ENCODE results near the gene FHL2.

Gene FHL2

DNA sequence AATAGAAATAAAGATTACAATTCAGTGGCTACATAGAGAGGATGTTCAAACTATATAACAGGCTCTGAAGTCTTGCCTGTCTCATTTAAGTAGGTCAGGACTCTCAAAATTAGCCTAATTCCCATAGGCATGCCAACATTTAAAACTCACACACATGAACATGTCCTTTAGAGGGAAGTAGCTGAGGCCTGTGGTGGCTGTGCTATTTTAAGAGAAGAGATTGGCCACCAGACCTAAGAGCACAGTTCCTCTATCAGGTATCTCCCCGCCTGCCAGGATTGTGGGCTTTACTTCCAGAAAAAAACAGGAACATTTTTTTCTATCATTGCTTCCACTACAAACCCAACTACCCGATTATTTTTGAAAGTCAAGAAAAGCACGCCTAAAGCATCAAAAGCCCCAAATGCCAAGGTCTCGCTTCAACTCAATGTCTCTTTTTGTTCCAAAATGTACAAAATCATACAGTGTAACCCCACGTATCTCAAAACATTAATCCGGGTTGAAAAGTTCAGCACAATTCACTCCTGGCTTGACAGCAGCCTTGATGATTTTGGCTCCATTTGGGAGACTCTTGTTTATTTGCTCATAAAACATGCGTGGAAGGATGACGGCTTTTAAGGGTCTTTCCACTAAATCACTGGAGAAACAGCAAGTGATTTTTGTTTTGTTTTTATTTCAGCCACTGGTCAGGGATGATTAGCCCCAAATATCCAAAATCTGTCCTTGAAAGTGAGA lies 15.3 kb downstream of the FHL2 start:
- H3K27ac ChIP-seq, result no peak overlapping the region
- TF ChIP-seq CTCF (conservative IDR thresholded peaks at IDR 0.05), result no peak

DNA sequence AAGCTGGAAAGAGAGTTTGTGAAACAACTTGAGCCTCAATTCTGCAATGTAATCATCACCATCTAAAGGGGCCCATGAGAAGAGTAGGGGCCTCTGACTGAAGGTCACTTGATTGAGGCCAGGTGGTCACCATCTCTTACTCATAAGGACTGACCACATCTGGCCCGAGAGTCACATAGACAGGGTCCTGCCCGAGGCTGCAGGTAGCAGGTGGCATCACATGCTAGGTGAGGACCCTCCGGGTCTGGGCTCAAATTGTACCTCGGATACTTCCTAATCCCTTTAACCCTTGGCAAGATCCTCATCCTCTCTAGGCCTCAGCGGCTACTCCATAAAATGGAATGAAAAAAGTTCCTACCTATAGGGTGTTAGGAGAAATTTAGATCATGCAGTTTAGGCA lies 16.7 kb downstream of the FHL2 start:
- TF ChIP-seq CTCF (conservative IDR thresholded peaks at IDR 0.05), result no peak
- no peak overlapping the region for H3K27ac ChIP-seq

GRCh38 chr2:105381101-105381668 lies 17.7 kb downstream of the FHL2 start:
- TF ChIP-seq CTCF (conservative IDR thresholded peaks at IDR 0.05), result no peak
- no peak overlapping the region for H3K27ac ChIP-seq

DNA sequence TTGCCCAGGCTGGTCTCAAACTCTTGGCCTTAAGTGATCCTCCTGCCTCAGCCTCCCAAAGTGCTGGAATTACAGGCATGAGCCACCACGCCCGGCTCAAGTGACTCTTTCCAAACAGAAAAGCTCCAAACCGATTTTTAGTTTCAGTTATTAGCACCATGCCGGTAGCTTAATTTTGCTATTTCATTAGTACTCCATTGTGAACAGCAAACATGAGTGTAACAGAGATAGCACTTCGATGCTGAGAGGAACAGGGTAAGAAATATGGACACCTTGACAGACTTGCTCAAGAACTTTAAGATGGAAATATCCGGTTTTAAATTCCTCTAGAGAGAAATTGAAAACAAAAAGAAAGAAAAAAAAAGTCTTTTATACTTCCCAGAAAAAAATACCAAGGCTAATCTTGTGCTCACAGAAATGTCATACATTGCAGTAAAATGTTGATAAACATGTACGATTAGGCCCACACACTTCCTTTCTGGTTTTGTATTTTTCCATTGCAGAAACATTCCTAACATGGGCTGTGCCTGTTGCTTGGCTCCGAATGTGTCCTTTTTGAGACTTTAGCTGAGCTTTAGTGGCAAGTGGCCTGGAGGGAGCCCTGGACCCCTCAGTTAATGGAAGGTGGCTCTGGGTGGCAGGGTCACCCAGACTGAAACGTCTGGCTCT lies 18.3 kb downstream of the FHL2 start:
- H3K27ac ChIP-seq, result no peak overlapping the region
- TF ChIP-seq CTCF (conservative IDR thresholded peaks at IDR 0.05), result no peak

DNA sequence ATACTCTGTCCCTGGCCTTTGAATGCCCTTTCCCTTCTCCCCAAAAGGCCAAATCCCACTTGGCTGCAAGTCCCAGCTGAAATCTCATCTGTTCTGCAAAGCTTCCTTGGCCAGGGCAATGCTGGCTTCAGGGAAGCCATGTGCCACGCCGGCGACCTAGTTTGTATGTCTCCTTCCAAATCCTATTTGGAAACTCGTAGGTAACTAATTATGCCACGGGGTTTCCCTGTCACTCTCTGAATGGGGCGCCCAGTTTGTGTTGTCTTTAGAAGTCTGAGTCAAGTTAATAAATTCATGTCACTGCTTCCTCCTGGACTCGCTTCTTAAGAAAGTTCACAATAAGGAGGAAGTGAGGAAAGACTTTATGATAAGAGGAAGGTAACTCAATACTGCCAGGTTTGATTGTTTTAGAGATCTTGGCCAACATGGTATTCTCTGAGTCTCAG lies 19.1 kb downstream of the FHL2 start:
- no peak overlapping the region for H3K27ac ChIP-seq
- TF ChIP-seq CTCF (conservative IDR thresholded peaks at IDR 0.05), result no peak

DNA sequence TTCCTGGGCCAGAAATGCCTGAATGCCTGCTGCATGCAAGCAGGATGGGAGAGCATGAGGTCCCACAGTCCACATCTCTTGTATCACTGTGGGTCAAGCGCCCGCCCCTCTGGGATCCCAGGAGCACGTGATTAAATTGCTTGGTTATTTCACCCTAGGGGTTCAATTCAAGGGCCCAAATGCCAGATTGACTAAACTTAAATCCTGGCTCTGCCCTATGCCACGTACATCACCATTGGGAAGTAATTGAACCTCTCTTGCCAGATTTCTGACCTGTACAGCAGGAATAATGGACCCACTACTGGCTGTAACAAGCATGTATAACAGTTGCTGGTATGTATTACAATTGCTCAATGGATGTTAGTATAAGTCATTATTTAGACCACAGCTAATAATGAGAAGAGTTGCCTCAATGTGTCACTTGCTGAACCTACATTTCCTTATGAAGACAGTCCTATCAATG lies 19.9 kb downstream of the FHL2 start:
- TF ChIP-seq CTCF (conservative IDR thresholded peaks at IDR 0.05), result no peak
- no peak overlapping the region for H3K27ac ChIP-seq

DNA sequence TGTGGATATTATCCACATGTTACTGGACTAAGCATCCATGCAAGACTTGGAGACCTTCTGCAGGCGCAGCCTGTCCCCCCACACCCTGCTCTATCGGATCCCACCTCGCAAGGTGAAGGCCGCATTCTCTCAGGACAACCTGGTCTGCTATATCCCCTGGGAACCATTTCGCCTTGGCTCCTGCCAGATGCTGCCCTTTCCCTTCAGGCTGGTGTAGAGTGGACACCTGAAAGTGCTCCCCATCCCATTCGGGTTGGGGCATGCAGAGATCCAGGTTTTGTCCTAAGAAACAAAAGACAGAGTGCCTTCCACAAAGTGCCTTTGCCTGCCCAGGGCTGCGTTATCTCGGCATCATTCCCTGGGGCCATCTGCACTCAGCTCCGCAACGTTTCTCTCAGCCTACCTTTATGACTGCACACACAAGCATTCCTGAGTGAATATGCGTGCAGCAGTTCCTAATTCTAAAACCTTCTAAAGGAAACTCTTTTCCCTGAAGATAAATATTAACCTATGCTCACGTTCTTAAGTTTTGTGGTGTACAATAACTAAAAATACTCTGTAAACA lies 20.5 kb downstream of the FHL2 start:
- no peak for TF ChIP-seq CTCF (conservative IDR thresholded peaks at IDR 0.05)
- no peak overlapping the region for H3K27ac ChIP-seq
